HG03521 (cell line): ENCODE measurements around the gene STARD3NL.
"Not testable (repeated sequence)": the region's sequence is repeated elsewhere in the genome, so short reads cannot be mapped to it uniquely, and the experiment has no call there.

ENCODE experiments used
- ATAC-seq: cut with Tn5 transposase; IDR thresholded peaks from one replicate; pipeline ENCODE4 v1.9.1; 2021; ENCODE audit warnings: mild to moderate bottlenecking, moderate library complexity; ENCODE audit not compliant: unreplicated experiment

The STARD3NL gene

GRCh38 chr7:38262545-38262944, 84.5 kb downstream of the STARD3NL start:
- ATAC-seq = no peak

DNA sequence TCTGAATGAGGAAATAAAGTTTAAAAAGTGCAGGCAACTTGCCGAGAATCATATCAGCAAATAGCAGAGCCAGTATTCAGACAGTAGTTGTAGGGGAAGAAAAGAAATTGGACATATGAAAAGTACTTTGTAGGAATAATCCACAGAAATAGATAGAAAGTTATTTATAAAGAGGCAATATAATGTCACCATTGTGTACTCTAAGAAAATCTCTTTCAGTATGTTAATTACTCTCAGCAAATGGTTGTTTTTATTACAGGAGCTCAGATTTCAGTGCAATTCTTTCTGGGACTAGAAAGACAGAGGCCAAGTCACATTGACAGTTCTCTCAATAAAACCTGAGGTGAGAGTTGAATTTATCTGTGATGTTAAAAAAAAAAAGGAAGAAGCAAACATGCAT, 85.2 kb downstream of the STARD3NL start:
- ATAC-seq = not testable (repeated sequence)

DNA sequence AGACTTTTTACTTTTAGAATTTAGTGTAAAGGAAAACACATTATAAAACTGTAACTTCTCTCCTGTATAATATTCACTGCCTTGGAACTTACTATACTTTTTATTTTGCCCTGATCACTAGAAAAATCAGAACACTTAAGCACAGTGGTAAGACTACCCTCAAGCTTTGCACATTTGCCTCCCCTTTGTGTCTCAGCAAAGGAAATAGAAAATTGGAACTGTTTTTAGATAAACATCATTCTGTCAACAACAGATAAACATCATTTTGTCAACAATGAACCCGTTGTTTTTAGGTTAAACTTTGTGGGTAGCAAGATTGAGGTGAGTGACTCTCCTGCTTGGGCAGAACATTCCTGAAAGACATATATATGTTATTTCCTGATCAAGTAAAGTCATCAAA, 86.6 kb downstream of the STARD3NL start:
- ATAC-seq = not testable (repeated sequence)

DNA sequence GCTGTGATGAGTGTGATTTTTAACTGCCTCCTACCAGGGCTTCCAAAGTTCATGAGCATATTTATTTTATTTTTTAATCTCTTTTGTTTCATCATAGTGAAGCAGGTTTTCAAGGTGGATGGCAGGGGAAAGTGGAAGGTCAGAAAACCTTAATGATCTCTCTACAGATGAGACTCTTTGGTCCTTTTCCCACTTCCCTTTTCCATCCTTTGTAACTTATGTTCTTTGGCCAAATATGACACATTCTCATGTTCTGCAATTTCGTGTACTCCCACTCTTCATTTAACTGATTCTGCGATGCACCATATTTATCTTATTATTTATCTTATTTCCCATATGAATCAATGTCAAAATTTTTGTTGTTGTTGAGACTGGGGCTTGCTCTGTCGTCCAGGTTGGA, 87.9 kb downstream of the STARD3NL start:
- not testable (repeated sequence) for ATAC-seq

DNA sequence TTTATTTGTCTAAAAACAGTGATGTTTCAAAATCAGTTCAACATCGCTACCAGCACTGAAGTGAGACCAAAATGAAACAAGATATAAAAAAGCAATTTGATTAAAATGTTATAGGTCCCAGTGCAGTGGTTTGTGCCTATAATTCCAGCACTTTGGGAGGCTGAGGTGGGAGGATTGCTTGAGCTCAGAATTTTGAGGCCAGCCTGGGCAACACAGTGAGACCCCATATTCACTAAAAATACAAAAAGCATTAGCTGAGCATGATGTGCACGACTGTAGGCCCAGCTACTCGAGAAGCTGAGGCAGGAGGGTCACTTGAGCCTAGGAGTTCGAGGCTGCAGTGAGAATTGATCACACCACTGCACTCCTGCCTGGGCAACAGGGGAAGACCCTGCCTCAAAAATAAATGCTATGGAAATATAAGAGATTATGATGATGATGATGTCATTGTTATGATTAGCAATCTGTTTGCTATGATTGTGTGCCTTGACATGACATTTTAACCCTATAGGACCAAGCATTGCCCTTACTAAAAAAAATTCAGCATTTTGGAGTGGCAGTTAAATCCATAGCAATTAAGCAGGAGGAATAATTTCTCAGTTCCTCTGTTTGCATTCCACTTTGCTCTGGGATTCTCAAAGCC, 91.8 kb downstream of the STARD3NL start:
- ATAC-seq = not testable (repeated sequence)

GRCh38 chr7:38270405-38270804, 92.4 kb downstream of the STARD3NL start:
- ATAC-seq = not testable (repeated sequence)

GRCh38 chr7:38273286-38273995, 95.4 kb downstream of the STARD3NL start, which contains the start of gene TARP:
Gene TARP, minus strand, starts transcription at chr7:38273636.
- ATAC-seq = no peak

GRCh38 chr7:38274486-38274885, 96.4 kb downstream of the STARD3NL start:
- ATAC-seq = no peak

DNA sequence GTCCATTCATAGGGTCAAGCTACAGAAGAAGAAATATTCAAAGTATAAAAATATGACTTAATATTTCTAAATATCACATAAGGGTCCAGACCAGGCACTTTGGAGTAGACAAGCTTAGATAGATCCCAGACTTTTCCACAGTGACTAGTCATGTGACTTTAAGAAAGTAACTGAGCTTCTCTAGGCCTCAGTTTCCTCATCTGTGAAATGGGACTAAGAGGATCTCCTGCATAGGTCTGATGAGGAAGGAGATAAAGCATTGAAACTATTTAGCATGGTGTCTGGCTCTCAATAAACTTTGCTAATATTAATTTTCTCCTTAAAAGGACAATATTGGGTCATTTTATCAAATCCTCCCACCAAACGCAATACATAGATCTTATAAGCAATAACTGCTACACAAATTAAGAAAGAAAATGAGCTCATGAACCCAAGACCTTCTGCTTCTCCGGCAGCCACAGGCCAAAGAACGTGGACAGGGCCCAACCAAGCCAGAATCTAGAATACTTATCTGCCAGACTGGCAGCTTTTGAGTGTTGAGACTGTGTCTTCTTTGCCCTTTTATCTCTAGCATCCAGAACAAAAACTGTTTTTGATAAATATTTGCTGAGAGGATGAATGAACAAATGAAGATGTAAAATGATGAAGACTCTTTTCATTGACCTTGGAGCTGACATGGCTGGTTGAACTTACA, 97.0 kb downstream of the STARD3NL start:
- no peak for ATAC-seq

GRCh38 chr7:38276096-38276877, 98.2 kb downstream of the STARD3NL start:
- ATAC-seq = no peak

DNA sequence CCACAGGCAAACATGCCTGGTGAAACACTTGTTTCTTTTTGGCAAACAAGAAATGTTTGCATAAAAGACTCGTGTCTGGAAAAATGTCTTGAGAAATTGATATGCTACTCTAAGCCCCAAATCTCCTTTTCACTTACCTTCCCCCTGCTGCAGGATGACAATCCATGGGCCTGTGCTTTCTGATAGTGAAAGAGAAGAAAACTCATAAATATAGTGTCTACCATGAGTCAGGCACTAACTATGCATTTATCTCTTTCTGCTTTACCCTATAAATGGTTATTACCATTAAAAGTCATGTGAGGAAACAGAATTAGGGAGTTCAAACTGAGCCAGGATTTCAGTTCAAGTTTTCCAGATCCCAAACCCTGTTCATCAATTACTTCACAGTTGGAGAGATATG, 102.0 kb downstream of the STARD3NL start:
- ATAC-seq = no peak
